K562 (cell line): ENCODE results near the gene PFKL. TPM values are rescaled to one million over a fixed set of nuclear protein-coding genes. Genes with fewer than 3 reads are reported as not detected.

Experiments used
- CHAMP1 ChIP-seq: fragments of 450-650 bp; IDR thresholded peaks from 2 replicates; pipeline ENCODE4 v1.6.1; 2016; ENCODE audit warnings: mild to moderate bottlenecking
- COPS2 ChIP-seq: fragments of 450-650 bp; conservative IDR thresholded peaks from 2 replicates; pipeline ENCODE4 v1.6.1; 2016; ENCODE audit warnings: mild to moderate bottlenecking, moderate library complexity
- CREB5 ChIP-seq: fragments of 250-450 bp; sonication (Bioruptor Pico); IDR thresholded peaks from 2 replicates; pipeline ENCODE4 v1.5.0; 2020; ENCODE audit warnings: mild to moderate bottlenecking
- E2F1 ChIP-seq: sonication (generic); formaldehyde crosslinking; IDR thresholded peaks from 2 replicates; pipeline ENCODE4 v1.8.1; 2023; ENCODE audit warnings: mild to moderate bottlenecking, missing genetic modification reagents, moderate library complexity
- HMG20B ChIP-seq: fragments of 250-450 bp; sonication (Bioruptor Pico); IDR thresholded peaks from 2 replicates; pipeline ENCODE4 v1.5.0; 2021; ENCODE audit warnings: mild to moderate bottlenecking
- HNRNPL ChIP-seq: fragments of 200-400 bp; formaldehyde crosslinking; IDR thresholded peaks from 2 replicates; pipeline ENCODE4 v1.6.1; 2017; ENCODE audit warnings: low read depth, mild to moderate bottlenecking, low read length
- L3MBTL2 ChIP-seq: fragments of 450-650 bp; IDR thresholded peaks from 2 replicates; pipeline ENCODE4 v1.6.1; 2016; ENCODE audit warnings: mild to moderate bottlenecking, moderate library complexity
- NCOA2 ChIP-seq, 2 experiments: fragments of 450-650 bp; IDR thresholded peaks; 2 replicates each; pipeline ENCODE4 v1.6.1; 2018; ENCODE audit warnings: mild to moderate bottlenecking in 2 of 2, moderate library complexity in 1 of 2; ENCODE audit not compliant: partially characterized antibody in 2 of 2
- NONO ChIP-seq, 2 experiments: fragments of 200-400 bp in 1 of 2; fragments of 450-650 bp in 1 of 2; formaldehyde crosslinking in 1 of 2; IDR thresholded peaks; 2 replicates each; pipeline ENCODE4 v1.6.1; 2017; ENCODE audit warnings: low read depth in 2 of 2, mild to moderate bottlenecking in 2 of 2, moderate library complexity in 2 of 2, low read length in 1 of 2
- PRMT5 ChIP-seq: sonication (generic); formaldehyde crosslinking; IDR thresholded peaks from 2 replicates; pipeline ENCODE4 v1.5.0; 2020; ENCODE audit warnings: missing genetic modification reagents
- ZBTB5 ChIP-seq: fragments of 450-650 bp; IDR thresholded peaks from 2 replicates; pipeline ENCODE4 v1.6.1; 2017; ENCODE audit warnings: antibody characterized with exemption
- ZNF174 ChIP-seq: fragments of 250-450 bp; sonication (Bioruptor Pico); IDR thresholded peaks from 2 replicates; pipeline ENCODE4 v1.4.0; 2020; ENCODE audit warnings: mild to moderate bottlenecking
- ZNF184 ChIP-seq: sonication (generic); formaldehyde crosslinking; IDR thresholded peaks from 2 replicates; pipeline ENCODE4 v1.5.0; 2020; ENCODE audit warnings: missing genetic modification reagents
- ZNF3 ChIP-seq: fragments of 250-450 bp; sonication (Bioruptor Pico); IDR thresholded peaks from 2 replicates; pipeline ENCODE4 v1.5.0; 2021; ENCODE audit warnings: mild to moderate bottlenecking, moderate library complexity
- ZNF354B ChIP-seq: fragments of 250-450 bp; sonication (Bioruptor Pico); IDR thresholded peaks from 2 replicates; pipeline ENCODE4 v1.4.0; 2020
- ZNF395 ChIP-seq: fragments of 200-800 bp; sonication (Bioruptor generic); IDR thresholded peaks from 2 replicates; pipeline ENCODE4 v1.6.1; 2017; ENCODE audit warnings: missing genetic modification characterization, missing compliant biosample characterization
- ZNF511 ChIP-seq: sonication (generic); formaldehyde crosslinking; IDR thresholded peaks from 2 replicates; pipeline ENCODE4 v1.8.0; 2022; ENCODE audit warnings: mild to moderate bottlenecking, missing genetic modification reagents
- ZNF717 ChIP-seq: fragments of 250-450 bp; sonication (Bioruptor Pico); IDR thresholded peaks from 2 replicates; pipeline ENCODE4 v1.5.0; 2021
- polyA plus RNA-seq, 8 experiments: library from polyadenylated mRNA; depleted of rRNA in 4 of 8; stranded (reverse) in 5 of 8; unstranded in 3 of 8; fragments of >200 nt; fragmentation: Nextera tagmentation in 2 of 8; fragmentation: Illumina TruSeq in 1 of 8; extraction: Ambion mirVana in 2 of 8; extraction: Trizol in 1 of 8; gene quantifications; 2 replicates each; pipeline versions ENCODE4 v1.2.1 to v1.2.3, GENCODE V29; 2011 to 2014; ENCODE audit warnings: inconsistent platforms in 1 of 8, missing spikeins in 1 of 8
- total RNA-seq, 7 experiments: library from RNA; depleted of rRNA in 6 of 7; stranded (reverse); fragments of >200 nt in 6 of 7; fragmentation: Illumina TruSeq in 2 of 7; extraction: Trizol in 2 of 7; gene quantifications; 2 replicates each; pipeline versions ENCODE4 v1.2.1 to v1.2.3, GENCODE V29; 2011 to 2021; ENCODE audit warnings: low replicate concordance in 1 of 7

PFKL gene
- total and polyA plus RNA-seq, 9 of the 15 experiments (the other 6 are each of a cell fraction or from before 2014, with no cell fraction given) = 1.1 to 124 (median 45.6) TPM

GRCh38 chr21:44338971-44339910 lies 39.4 kb downstream of the PFKL start, which contains the start of gene CFAP410 (continued):
- TF ChIP-seq CHAMP1 = no peak
- TF ChIP-seq ZNF395 (CRISPR knock-in tag) = no peak
- no peak for TF ChIP-seq HMG20B (CRISPR knock-in tag)
- no peak for TF ChIP-seq ZNF717 (CRISPR knock-in tag)
- TF ChIP-seq ZNF3 (CRISPR knock-in tag) = no peak
- no peak for TF ChIP-seq COPS2
- TF ChIP-seq PRMT5 (CRISPR knock-in tag) = no peak
- TF ChIP-seq L3MBTL2 = peak; percentile 79
- 0 out of 2 replicates have a peak, but pooled peaks have one; percentile 28 for TF ChIP-seq ZNF174
- TF ChIP-seq ZBTB5 = no peak
- peak; percentile 80; the same call in 1 of the 2 replicates for TF ChIP-seq E2F1 (CRISPR knock-in tag)
- TF ChIP-seq HNRNPL = no peak
- TF ChIP-seq CREB5 (CRISPR knock-in tag) = no peak
- TF ChIP-seq NONO (IDR thresholded peaks at IDR 0.05; ENCODE audit: low read depth in 2 of 2, low read length in 1 of 2) = peak; percentile 51 to 90; a peak in 3 of 4 replicates
- TF ChIP-seq ZNF511 (CRISPR knock-in tag) = peak; percentile 92
- TF ChIP-seq ZNF184 (CRISPR knock-in tag) = no peak
- no peak for TF ChIP-seq ZNF354B (CRISPR knock-in tag)
- no peak for TF ChIP-seq NCOA2 (IDR thresholded peaks at IDR 0.05; ENCODE audit: partially characterized antibody in 2 of 2)
